Measurements from ENCODE around the gene ARHGAP20. TPM values are rescaled to one million over a fixed set of nuclear protein-coding genes. Genes with fewer than 3 reads are reported as not detected.
"Not testable (repeated sequence)": the region's sequence is repeated elsewhere in the genome, so short reads cannot be mapped to it uniquely, and the experiment has no call there.

The ARHGAP20 gene
- total RNA-seq, 1 donor from 2014 or later, result 0.38 TPM

- intact Hi-C loops (cut with DNase I), result no loop called here
- no peak for ATAC-seq (ENCODE audit: poor library complexity)
- DNase-seq, result no peak
Observed at GRCh38 chr11:110634370-110634769, 77.9 kb downstream of the ARHGAP20 start.

GRCh38 chr11:110631551-110631950, 80.7 kb downstream of the ARHGAP20 start:
- intact Hi-C loops (cut with DNase I), result no loop called here
- DNase-seq (no peak), ATAC-seq (ENCODE audit: poor library complexity) (no peak)

GRCh38 chr11:110629594-110629993, 82.6 kb downstream of the ARHGAP20 start:
- no peak for ATAC-seq (ENCODE audit: poor library complexity)
- intact Hi-C loops (cut with DNase I), result no loop called here

GRCh38 chr11:110621826-110622225, 90.4 kb downstream of the ARHGAP20 start:
- intact Hi-C loops (cut with DNase I), result no loop called here
- DNase-seq (no peak), ATAC-seq (ENCODE audit: poor library complexity) (no peak)

More at GRCh38 chr11:110629594-110629993, 82.6 kb downstream of the ARHGAP20 start:
- no peak for DNase-seq

- ATAC-seq (ENCODE audit: poor library complexity); intact Hi-C loops (cut with DNase I); DNase-seq: not testable (repeated sequence)
Observed at GRCh38 chr11:110619366-110619765, 92.9 kb downstream of the ARHGAP20 start.

- intact Hi-C loops (cut with DNase I), result no loop called here
- no peak for DNase-seq
- ATAC-seq (ENCODE audit: poor library complexity), result no peak
Observed at GRCh38 chr11:110614031-110614430, 98.2 kb downstream of the ARHGAP20 start.

- intact Hi-C loops (cut with DNase I), result no loop called here
Observed at GRCh38 chr11:110613197-110613918, 98.9 kb downstream of the ARHGAP20 start.

GRCh38 chr11:110606415-110606814, 105.8 kb downstream of the ARHGAP20 start:
- ATAC-seq (ENCODE audit: poor library complexity) (no peak), DNase-seq (no peak)
- intact Hi-C loops (cut with DNase I), result no loop called here

More at GRCh38 chr11:110613197-110613918, 98.9 kb downstream of the ARHGAP20 start:
- DNase-seq, result no peak
- no peak for ATAC-seq (ENCODE audit: poor library complexity)

- ATAC-seq (ENCODE audit: poor library complexity) (no peak), DNase-seq (no peak)
- intact Hi-C loops (cut with DNase I), result no loop called here
Observed at GRCh38 chr11:110601936-110602335, 110.3 kb downstream of the ARHGAP20 start.

GRCh38 chr11:110600322-110600721, 111.9 kb downstream of the ARHGAP20 start:
- no peak for DNase-seq
- intact Hi-C loops (cut with DNase I), result no loop called here
- no peak for ATAC-seq (ENCODE audit: poor library complexity)

GRCh38 chr11:110599207-110599606, 113.0 kb downstream of the ARHGAP20 start:
- intact Hi-C loops (cut with DNase I), result no loop called here
- DNase-seq (no peak), ATAC-seq (ENCODE audit: poor library complexity) (no peak)

GRCh38 chr11:110598725-110599124, 113.5 kb downstream of the ARHGAP20 start:
- ATAC-seq (ENCODE audit: poor library complexity) (no peak), DNase-seq (no peak)
- intact Hi-C loops (cut with DNase I), result no loop called here

- DNase-seq (no peak), ATAC-seq (ENCODE audit: poor library complexity) (no peak)
- intact Hi-C loops (cut with DNase I), result no loop called here
Observed at GRCh38 chr11:110587972-110588371, 124.3 kb downstream of the ARHGAP20 start.

GRCh38 chr11:110587129-110587528, 125.1 kb downstream of the ARHGAP20 start:
- DNase-seq (no peak), ATAC-seq (ENCODE audit: poor library complexity) (no peak)
- intact Hi-C loops (cut with DNase I), result no loop called here

GRCh38 chr11:110584150-110584549, 128.1 kb downstream of the ARHGAP20 start:
- intact Hi-C loops (cut with DNase I), result no loop called here
- DNase-seq, result no peak
- no peak for ATAC-seq (ENCODE audit: poor library complexity)

GRCh38 chr11:110582728-110583432, 129.4 kb downstream of the ARHGAP20 start:
- no peak for ATAC-seq (ENCODE audit: poor library complexity)
- DNase-seq, result no peak
- intact Hi-C loops (cut with DNase I), result no loop called here

- ATAC-seq (ENCODE audit: poor library complexity) (no peak), DNase-seq (no peak)
- intact Hi-C loops (cut with DNase I), result no loop called here
Observed at GRCh38 chr11:110580571-110580970, 131.7 kb downstream of the ARHGAP20 start.

- ATAC-seq (ENCODE audit: poor library complexity) (no peak), DNase-seq (no peak)
- intact Hi-C loops (cut with DNase I), result no loop called here
Observed at GRCh38 chr11:110573411-110573810, 138.8 kb downstream of the ARHGAP20 start.

- intact Hi-C loops (cut with DNase I), result no loop called here
- ATAC-seq (ENCODE audit: poor library complexity) (no peak), DNase-seq (no peak)
Observed at GRCh38 chr11:110571081-110571720, 141.0 kb downstream of the ARHGAP20 start.

- intact Hi-C loops (cut with DNase I), result no loop called here
- ATAC-seq (ENCODE audit: poor library complexity) (no peak), DNase-seq (no peak)
Observed at GRCh38 chr11:110566577-110566976, 145.7 kb downstream of the ARHGAP20 start.
